Keratinocyte (primary cell): ENCODE results near the gene RSAD1.

ENCODE experiments used
- EZH2 ChIP-seq: IDR thresholded peaks from one replicate; pipeline ENCODE4 v1.6.1; 2012; ENCODE audit warnings: inconsistent platforms, mild to moderate bottlenecking, low read length, moderate library complexity
- TF ChIP-seq, protein P1 (sequence below), 3 experiments: IDR thresholded peaks in 1 of 3; conservative IDR thresholded peaks in 1 of 3; optimal IDR thresholded peaks in 1 of 3; 2 replicates in 2 of 3; 3 replicates in 1 of 3; pipeline versions ENCODE3 to v1.5.1; 2011; ENCODE audit warnings: low read length in 3 of 3, mild to moderate bottlenecking in 3 of 3, moderate library complexity in 2 of 3, control low read depth in 1 of 3, inconsistent platforms in 1 of 3; ENCODE audit not compliant: insufficient read depth in 2 of 3; ENCODE audit errors: extremely low read depth in 1 of 3

DNA sequence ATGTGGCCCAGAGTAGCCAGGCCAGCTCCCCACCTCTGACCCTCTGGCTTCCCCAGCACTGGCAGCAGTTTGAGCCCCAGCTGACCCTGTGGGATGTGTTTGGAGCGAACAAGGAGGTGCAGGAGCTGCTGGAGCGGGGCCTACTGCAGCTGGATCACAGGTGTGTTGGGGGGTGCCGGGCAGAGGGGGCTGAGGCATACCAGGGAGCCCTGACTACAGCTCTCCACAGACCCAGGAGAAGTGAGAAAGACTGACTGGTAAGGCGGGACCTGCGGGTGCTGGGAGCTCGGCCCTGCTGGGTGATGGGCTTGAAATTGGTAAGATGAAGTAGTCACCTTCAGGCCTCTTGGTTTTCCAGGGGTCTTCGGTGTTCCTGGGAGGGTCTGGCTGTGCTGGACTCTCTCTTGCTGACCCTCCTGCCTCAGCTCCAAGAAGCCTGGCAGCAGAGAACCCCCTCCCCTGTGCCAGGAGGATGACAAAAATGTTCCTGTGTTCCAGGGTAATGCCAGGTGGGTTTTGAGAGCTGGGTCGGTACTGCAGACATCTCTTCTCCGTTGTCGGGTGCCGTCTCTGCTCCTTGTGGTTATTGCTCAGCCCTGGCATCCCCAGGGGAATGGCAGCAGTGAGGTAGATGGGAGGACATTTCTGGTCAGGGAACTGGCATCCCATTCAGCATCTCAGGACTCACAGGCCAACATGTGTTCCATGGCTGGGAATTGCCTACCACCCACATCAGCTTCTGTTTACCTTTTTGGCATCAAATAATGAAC, 5.9 kb downstream of the RSAD1 start:
- TF ChIP-seq, protein P1, sequence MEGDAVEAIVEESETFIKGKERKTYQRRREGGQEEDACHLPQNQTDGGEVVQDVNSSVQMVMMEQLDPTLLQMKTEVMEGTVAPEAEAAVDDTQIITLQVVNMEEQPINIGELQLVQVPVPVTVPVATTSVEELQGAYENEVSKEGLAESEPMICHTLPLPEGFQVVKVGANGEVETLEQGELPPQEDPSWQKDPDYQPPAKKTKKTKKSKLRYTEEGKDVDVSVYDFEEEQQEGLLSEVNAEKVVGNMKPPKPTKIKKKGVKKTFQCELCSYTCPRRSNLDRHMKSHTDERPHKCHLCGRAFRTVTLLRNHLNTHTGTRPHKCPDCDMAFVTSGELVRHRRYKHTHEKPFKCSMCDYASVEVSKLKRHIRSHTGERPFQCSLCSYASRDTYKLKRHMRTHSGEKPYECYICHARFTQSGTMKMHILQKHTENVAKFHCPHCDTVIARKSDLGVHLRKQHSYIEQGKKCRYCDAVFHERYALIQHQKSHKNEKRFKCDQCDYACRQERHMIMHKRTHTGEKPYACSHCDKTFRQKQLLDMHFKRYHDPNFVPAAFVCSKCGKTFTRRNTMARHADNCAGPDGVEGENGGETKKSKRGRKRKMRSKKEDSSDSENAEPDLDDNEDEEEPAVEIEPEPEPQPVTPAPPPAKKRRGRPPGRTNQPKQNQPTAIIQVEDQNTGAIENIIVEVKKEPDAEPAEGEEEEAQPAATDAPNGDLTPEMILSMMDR (optimal IDR thresholded peaks at IDR 0.05 in 1 of 3, IDR thresholded peaks at IDR 0.05 in 1 of 3, conservative IDR thresholded peaks at IDR 0.05 in 1 of 3; ENCODE audit: extremely low read depth in 1 of 3, insufficient read depth in 2 of 3, low read length in 3 of 3) = no peak
- TF ChIP-seq EZH2 = no peak
